Measurements from ENCODE around the gene SPARC.
A peak's percentile ranks its signal among the peaks of the same experiment; 100 is the strongest.

The SPARC gene

GRCh38 chr5:151657114-151657513, 29.6 kb downstream of the SPARC start:
- DNase-seq: no peak

GRCh38 chr5:151656311-151656710, 30.4 kb downstream of the SPARC start:
- DNase-seq: no peak

GRCh38 chr5:151651997-151652645, 34.6 kb downstream of the SPARC start:
- DNase-seq: peak; percentile 53

GRCh38 chr5:151648988-151649387, 37.7 kb downstream of the SPARC start:
- no peak for DNase-seq

- no peak for DNase-seq
Observed at GRCh38 chr5:151648089-151648488, 38.6 kb downstream of the SPARC start.

GRCh38 chr5:151647320-151647861, 39.3 kb downstream of the SPARC start:
- no peak for DNase-seq

GRCh38 chr5:151646334-151646733, 40.4 kb downstream of the SPARC start:
- DNase-seq: no peak

GRCh38 chr5:151643388-151643787, 43.3 kb downstream of the SPARC start:
- no peak for DNase-seq

GRCh38 chr5:151642472-151643140, 44.1 kb downstream of the SPARC start:
- DNase-seq: no peak

GRCh38 chr5:151638619-151639018, 48.1 kb downstream of the SPARC start:
- no peak for DNase-seq

GRCh38 chr5:151637676-151638075, 49.0 kb downstream of the SPARC start:
- no peak for DNase-seq

GRCh38 chr5:151633892-151634291, 52.8 kb downstream of the SPARC start:
- no peak for DNase-seq

- DNase-seq: no peak
Observed at GRCh38 chr5:151632941-151633340, 53.8 kb downstream of the SPARC start.

- DNase-seq: no peak
Observed at GRCh38 chr5:151632524-151632923, 54.2 kb downstream of the SPARC start.

- DNase-seq: no peak
Observed at GRCh38 chr5:151631941-151632340, 54.8 kb downstream of the SPARC start.

GRCh38 chr5:151630088-151630487, 56.6 kb downstream of the SPARC start:
- DNase-seq: no peak

- no peak for DNase-seq
Observed at GRCh38 chr5:151628112-151628823, 58.4 kb downstream of the SPARC start.

- no peak for DNase-seq
Observed at GRCh38 chr5:151627650-151628049, 59.1 kb downstream of the SPARC start.

- no peak for DNase-seq
Observed at GRCh38 chr5:151625285-151625684, 61.4 kb downstream of the SPARC start.

GRCh38 chr5:151624476-151624875, 62.2 kb downstream of the SPARC start:
- DNase-seq: no peak

GRCh38 chr5:151622367-151623088, 64.2 kb downstream of the SPARC start:
- no peak for DNase-seq

- DNase-seq: no peak
Observed at GRCh38 chr5:151620461-151620840, 66.3 kb downstream of the SPARC start.

- no peak for DNase-seq
Observed at GRCh38 chr5:151619812-151620460, 66.8 kb downstream of the SPARC start.

Data from activated T-cell treated with anti-CD3 and anti-CD28 coated beads for 4 hours (primary cell).